ENCODE measurements around the gene EIPR1. TPM values are rescaled to one million over a fixed set of nuclear protein-coding genes. Genes with fewer than 3 reads are reported as not detected.

The EIPR1 gene
- total RNA-seq, 4 donors from 2014 or later, result 24.9 to 46.2 (median 36.3) TPM

DNA sequence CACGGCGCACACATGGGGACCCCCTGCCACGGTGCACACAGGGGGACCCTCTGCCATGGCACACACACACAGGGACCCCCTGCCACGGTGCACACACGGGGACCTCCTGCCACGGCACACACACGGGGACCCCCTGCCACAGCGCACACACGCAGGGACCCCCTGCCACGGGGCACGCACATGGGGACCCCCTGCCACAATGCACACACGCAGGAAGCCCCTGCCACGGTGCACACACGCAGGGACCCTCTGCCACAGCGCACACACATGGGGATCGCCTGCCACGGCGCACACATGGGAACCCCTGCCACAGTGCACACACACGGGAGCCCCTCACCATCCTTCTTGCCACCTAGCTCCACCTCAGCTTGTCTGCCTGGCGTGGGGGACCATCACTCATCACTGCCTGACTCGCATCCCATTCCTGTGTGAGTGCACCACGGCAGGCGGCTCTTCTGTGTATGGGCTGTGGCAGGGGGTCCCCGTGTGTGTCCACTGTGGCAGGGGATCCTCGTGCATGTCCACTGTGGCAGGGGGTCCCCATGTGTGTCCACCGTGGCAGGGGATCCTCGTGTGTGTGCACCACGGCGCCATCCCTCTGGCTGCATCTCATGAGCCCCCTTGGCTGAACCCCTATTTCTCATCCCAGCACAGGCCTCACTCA, 206.7 kb downstream of the EIPR1 start:
- no peak overlapping the region for H3K4me3 ChIP-seq
- no peak for TF ChIP-seq EP300 (IDR thresholded peaks at IDR 0.05)
- TF ChIP-seq, protein P1, sequence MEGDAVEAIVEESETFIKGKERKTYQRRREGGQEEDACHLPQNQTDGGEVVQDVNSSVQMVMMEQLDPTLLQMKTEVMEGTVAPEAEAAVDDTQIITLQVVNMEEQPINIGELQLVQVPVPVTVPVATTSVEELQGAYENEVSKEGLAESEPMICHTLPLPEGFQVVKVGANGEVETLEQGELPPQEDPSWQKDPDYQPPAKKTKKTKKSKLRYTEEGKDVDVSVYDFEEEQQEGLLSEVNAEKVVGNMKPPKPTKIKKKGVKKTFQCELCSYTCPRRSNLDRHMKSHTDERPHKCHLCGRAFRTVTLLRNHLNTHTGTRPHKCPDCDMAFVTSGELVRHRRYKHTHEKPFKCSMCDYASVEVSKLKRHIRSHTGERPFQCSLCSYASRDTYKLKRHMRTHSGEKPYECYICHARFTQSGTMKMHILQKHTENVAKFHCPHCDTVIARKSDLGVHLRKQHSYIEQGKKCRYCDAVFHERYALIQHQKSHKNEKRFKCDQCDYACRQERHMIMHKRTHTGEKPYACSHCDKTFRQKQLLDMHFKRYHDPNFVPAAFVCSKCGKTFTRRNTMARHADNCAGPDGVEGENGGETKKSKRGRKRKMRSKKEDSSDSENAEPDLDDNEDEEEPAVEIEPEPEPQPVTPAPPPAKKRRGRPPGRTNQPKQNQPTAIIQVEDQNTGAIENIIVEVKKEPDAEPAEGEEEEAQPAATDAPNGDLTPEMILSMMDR (IDR thresholded peaks at IDR 0.05), result no peak
- TF ChIP-seq POLR2A (IDR thresholded peaks at IDR 0.05), result no peak
- peaks cover 0 to 55% (median 0%) of the 10 kb centered on the region in 3 donors for H3K36me3 ChIP-seq
- DNase-seq (ENCODE audit: low spot score in 2 of 2), result no peak
- no peaks in the 10 kb centered on the region for H3K27me3 ChIP-seq
- no peaks in the 10 kb centered on the region for H3K9me3 ChIP-seq
- no peak overlapping the region for H3K27ac ChIP-seq
- WGBS, 2 donors, result 92% methylated on average over 17 to 24 of the region's 29 CpGs
- H3K4me1 ChIP-seq, result no peaks in the 10 kb centered on the region

DNA sequence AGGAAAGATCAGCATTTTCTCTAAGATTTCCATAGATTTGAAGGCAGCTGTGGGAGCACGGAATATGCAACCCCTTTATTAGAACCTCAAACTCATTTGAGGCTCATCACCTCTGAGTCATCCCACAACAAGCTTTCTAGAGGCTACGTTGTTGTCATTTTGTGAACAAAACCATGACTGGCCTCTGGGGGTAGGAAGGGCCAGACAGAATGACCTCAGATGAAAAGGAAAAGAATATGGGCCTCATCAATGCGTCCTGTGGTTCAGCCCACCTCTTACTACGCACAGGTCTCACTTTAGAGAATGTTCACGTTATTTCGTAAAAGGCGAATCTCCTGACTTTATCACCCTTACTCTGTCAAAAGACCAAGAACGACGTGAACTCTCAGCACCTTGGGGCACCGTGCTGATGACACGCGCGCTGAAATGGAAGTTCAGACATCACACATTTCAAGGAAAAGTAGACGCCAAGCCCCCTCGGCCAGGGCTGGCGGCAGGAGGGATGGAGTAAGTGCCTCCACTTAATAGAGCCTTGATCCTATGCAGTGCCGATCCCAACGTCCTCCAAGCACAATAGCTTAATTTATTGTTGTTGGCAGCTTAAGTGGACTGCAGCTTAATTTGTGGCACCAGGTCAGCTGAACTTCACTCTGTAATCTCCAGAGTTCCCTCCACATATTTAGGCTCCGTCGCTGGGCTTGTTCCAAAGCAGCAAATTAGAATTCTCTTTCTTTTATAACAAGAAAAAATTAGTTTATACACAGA, 208.3 kb downstream of the EIPR1 start:
- Histone ChIP-seq H3K4me1 (no peaks in the 10 kb centered on the region), H3K27me3 (no peaks in the 10 kb centered on the region), H3K9me3 (peaks cover 0 to 7% (median 2%) of the 10 kb centered on the region in 4 donors), H3K36me3 (peaks cover 0 to 44% (median 0%) of the 10 kb centered on the region in 3 donors), H3K4me3 (no peak overlapping the region), H3K27ac (no peak overlapping the region)
- WGBS, 2 donors, result 34 to 45% methylated on average over 20 of the region's 20 CpGs
- DNase-seq (ENCODE audit: low spot score in 2 of 2), result no peak
- TF ChIP-seq, protein P1 (IDR thresholded peaks at IDR 0.05), result no peak
- TF ChIP-seq POLR2A (IDR thresholded peaks at IDR 0.05) (no peak), EP300 (IDR thresholded peaks at IDR 0.05) (no peak)

DNA sequence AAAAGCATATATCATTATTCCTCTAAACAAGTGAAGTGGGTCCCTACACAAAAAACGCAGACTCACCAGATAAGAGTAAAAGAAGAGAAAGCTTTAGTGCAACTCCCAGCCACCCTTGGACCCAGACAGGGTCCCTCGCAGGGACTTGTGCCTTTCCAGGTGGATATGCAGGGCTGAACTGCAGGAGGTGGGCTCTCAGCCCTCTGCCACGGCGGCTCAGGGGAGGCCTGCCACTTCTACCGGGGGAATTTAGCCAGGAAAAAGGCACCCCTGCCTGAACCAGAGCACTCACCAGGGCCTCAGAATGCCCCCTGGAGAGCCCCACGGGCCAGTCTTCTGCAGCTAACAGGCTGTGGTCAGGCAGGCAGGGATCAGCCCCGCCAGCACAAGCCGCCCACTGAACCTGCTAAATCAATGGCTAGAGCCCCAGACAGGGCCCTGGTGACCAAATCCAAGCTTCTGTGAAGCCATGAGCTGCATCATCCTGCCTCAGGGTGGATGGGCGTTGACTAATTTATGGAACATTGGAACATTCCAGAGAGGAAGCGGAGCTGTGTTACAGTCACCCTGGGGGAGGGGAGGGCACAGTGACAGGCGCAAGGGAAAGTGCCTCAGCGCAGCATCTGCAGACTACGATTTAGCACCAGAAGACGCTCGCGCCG, 209.3 kb downstream of the EIPR1 start:
- Histone ChIP-seq H3K27ac (no peak overlapping the region), H3K36me3 (peaks cover 0 to 41% (median 0%) of the 10 kb centered on the region in 3 donors), H3K4me3 (no peak overlapping the region), H3K4me1 (no peaks in the 10 kb centered on the region), H3K9me3 (peaks cover 0 to 14% (median 3%) of the 10 kb centered on the region in 4 donors), H3K27me3 (no peaks in the 10 kb centered on the region)
- WGBS, 2 donors, result 46 to 67% methylated on average over 17 of the region's 17 CpGs
- TF ChIP-seq POLR2A (IDR thresholded peaks at IDR 0.05) (no peak), EP300 (IDR thresholded peaks at IDR 0.05) (no peak)
- TF ChIP-seq, protein P1 (IDR thresholded peaks at IDR 0.05), result no peak
- no peak for DNase-seq (ENCODE audit: low spot score in 2 of 2)

DNA sequence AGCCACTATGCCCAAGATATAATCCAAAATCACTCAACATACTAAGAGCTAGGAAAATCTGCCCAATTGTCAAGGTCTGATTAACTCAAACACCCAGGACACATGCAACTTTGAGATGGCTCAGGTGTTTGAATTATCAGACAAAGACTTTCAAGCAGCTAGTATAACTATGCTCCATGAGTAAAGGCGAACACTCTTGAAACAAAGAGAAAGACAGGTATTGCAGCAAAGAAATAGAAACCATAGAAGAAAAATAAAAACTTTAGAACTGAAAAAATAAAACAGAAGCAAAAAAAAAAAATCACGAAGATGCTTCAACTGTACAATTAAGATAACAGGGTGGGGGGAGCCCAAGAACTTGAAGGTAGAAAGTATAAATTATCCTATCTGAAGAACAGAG, 214.2 kb downstream of the EIPR1 start:
- peaks cover 0 to 47% (median 0%) of the 10 kb centered on the region in 3 donors for H3K36me3 ChIP-seq
- H3K9me3 ChIP-seq, result peaks cover 0 to 39% (median 5%) of the 10 kb centered on the region in 4 donors
- no peak for DNase-seq (ENCODE audit: low spot score in 2 of 2)
- TF ChIP-seq POLR2A (IDR thresholded peaks at IDR 0.05) (no peak), EP300 (IDR thresholded peaks at IDR 0.05) (no peak)
- TF ChIP-seq, protein P1 (IDR thresholded peaks at IDR 0.05), result no peak
- no peaks in the 10 kb centered on the region for H3K27me3 ChIP-seq
- no peak overlapping the region for H3K4me3 ChIP-seq
- 94 to 97% methylated on average over 2 of the region's 2 CpGs for WGBS, 2 donors
- H3K27ac ChIP-seq, result no peak overlapping the region
- no peaks in the 10 kb centered on the region for H3K4me1 ChIP-seq
